H9 (cell line): ENCODE measurements around the gene CACHD1. TPM values are rescaled to one million over a fixed set of nuclear protein-coding genes. Genes with fewer than 3 reads are reported as not detected.

ENCODE experiments used
- DNase-seq: peaks from one replicate; pipeline ENCODE4 v3.0.0-alpha.2; 2017
- H2AFZ ChIP-seq: one replicate; pipeline ENCODE4 v1.6.1; 2013; ENCODE audit warnings: mild to moderate bottlenecking, low read length, control low read depth, moderate library complexity
- H2AK5ac ChIP-seq: 2 replicates; pipeline ENCODE4 v1.6.1; 2013; ENCODE audit warnings: low read length, control low read depth, mixed read lengths; ENCODE audit not compliant: insufficient read length
- H2BK120ac ChIP-seq: one replicate; pipeline ENCODE4 v1.6.1; 2013; ENCODE audit warnings: low read depth, mild to moderate bottlenecking, low read length, control low read depth, inconsistent platforms; ENCODE audit not compliant: poor library complexity, severe bottlenecking
- H2BK12ac ChIP-seq: 2 replicates; pipeline ENCODE4 v1.6.1; 2013; ENCODE audit warnings: low read length, control low read depth, mixed read lengths, low read depth; ENCODE audit not compliant: insufficient read length
- H2BK15ac ChIP-seq: 2 replicates; pipeline ENCODE4 v1.6.1; 2013; ENCODE audit warnings: low read depth, low read length, control low read depth
- H2BK20ac ChIP-seq: one replicate; pipeline ENCODE4 v1.6.1; 2013; ENCODE audit warnings: low read depth, mild to moderate bottlenecking, low read length, control low read depth, inconsistent platforms; ENCODE audit not compliant: poor library complexity, severe bottlenecking
- H2BK5ac ChIP-seq: 2 replicates; pipeline ENCODE4 v1.6.1; 2013; ENCODE audit warnings: low read length, control low read depth, mixed read lengths; ENCODE audit not compliant: insufficient read length
- H3K14ac ChIP-seq: 2 replicates; pipeline ENCODE4 v1.6.1; 2013; ENCODE audit warnings: low read length, control low read depth; ENCODE audit not compliant: insufficient read depth
- H3K18ac ChIP-seq: 2 replicates; pipeline ENCODE4 v1.6.1; 2013; ENCODE audit warnings: low read depth, mild to moderate bottlenecking, mixed read lengths, low read length, control low read depth; ENCODE audit not compliant: insufficient read length
- H3K23ac ChIP-seq: 2 replicates; pipeline ENCODE4 v1.6.1; 2013; ENCODE audit warnings: low read length, control low read depth, mixed read lengths, low read depth; ENCODE audit not compliant: insufficient read length
- H3K23me2 ChIP-seq: 2 replicates; pipeline ENCODE4 v1.6.1; 2013; ENCODE audit warnings: low read depth, mild to moderate bottlenecking, mixed read lengths, low read length, control low read depth; ENCODE audit not compliant: insufficient read length, poor library complexity, severe bottlenecking
- H3K27ac ChIP-seq: 2 replicates; pipeline ENCODE4 v1.5.1; 2013; ENCODE audit warnings: low read length, control low read depth, mixed read lengths, low read depth; ENCODE audit not compliant: insufficient read length
- H3K27me3 ChIP-seq: 2 replicates; pipeline ENCODE4 v1.6.1; 2013; ENCODE audit warnings: low read length, control low read depth, inconsistent platforms; ENCODE audit not compliant: insufficient read depth
- H3K4ac ChIP-seq: 2 replicates; pipeline ENCODE4 v1.6.1; 2013; ENCODE audit warnings: low read depth, mild to moderate bottlenecking, control low read depth, inconsistent platforms, low read length, moderate library complexity
- H3K4me1 ChIP-seq: 2 replicates; pipeline ENCODE4 v1.6.1; 2013; ENCODE audit warnings: low read length, control low read depth, inconsistent platforms; ENCODE audit not compliant: insufficient read depth
- H3K4me2 ChIP-seq: 2 replicates; pipeline ENCODE4 v1.6.1; 2013; ENCODE audit warnings: low read length, control low read depth, mixed read lengths; ENCODE audit not compliant: insufficient read length, insufficient read depth
- H3K56ac ChIP-seq: 2 replicates; pipeline ENCODE4 v1.6.1; 2013; ENCODE audit warnings: low read depth, mild to moderate bottlenecking, mixed read lengths, low read length, control low read depth; ENCODE audit not compliant: insufficient read length
- H3K79me1 ChIP-seq: 2 replicates; pipeline ENCODE4 v1.6.1; 2013; ENCODE audit warnings: low read depth, mild to moderate bottlenecking, moderate library complexity, low read length, control low read depth, inconsistent platforms; ENCODE audit not compliant: insufficient read depth, poor library complexity, severe bottlenecking
- H3K79me2 ChIP-seq: 2 replicates; pipeline ENCODE4 v1.6.1; 2013; ENCODE audit warnings: low read length, control low read depth, inconsistent platforms; ENCODE audit not compliant: insufficient read depth
- H3K9ac ChIP-seq: 2 replicates; pipeline ENCODE4 v1.6.1; 2013; ENCODE audit warnings: low read length, control low read depth, mixed read lengths; ENCODE audit not compliant: insufficient read length; ENCODE audit errors: extremely low read depth
- H3K9me3 ChIP-seq: one replicate; pipeline ENCODE4 v1.6.1; 2013; ENCODE audit warnings: low read depth, low read length, inconsistent platforms; ENCODE audit not compliant: control insufficient read depth
- H3T11ph ChIP-seq: one replicate; pipeline ENCODE4 v1.6.1; 2013; ENCODE audit warnings: mild to moderate bottlenecking, low read length, control low read depth, inconsistent platforms
- H4K20me1 ChIP-seq: one replicate; pipeline ENCODE4 v1.6.1; 2013; ENCODE audit not compliant: control insufficient read depth, insufficient read length, insufficient read depth
- H4K5ac ChIP-seq: 2 replicates; pipeline ENCODE4 v1.6.1; 2013; ENCODE audit warnings: low read depth, mild to moderate bottlenecking, mixed read lengths, low read length, control low read depth; ENCODE audit not compliant: insufficient read length
- H4K8ac ChIP-seq: replicated peaks from 2 replicates; pipeline ENCODE4 v1.6.1; 2013; ENCODE audit warnings: low read length, control low read depth, mixed read lengths, low read depth; ENCODE audit not compliant: insufficient read length
- H4K91ac ChIP-seq: 2 replicates; pipeline ENCODE4 v1.6.1; 2013; ENCODE audit warnings: low read depth, mild to moderate bottlenecking, moderate library complexity, mixed read lengths, low read length, control low read depth; ENCODE audit not compliant: insufficient read length
- H3K27ac Mint-ChIP-seq, 3 experiments: 2 replicates in 2 of 3; 3 replicates in 1 of 3; pipeline ENCODE4 v1.8.0; 2020 to 2021; ENCODE audit warnings: mixed read lengths in 3 of 3, mild to moderate bottlenecking in 1 of 3, moderate library complexity in 1 of 3
- H3K27me3 Mint-ChIP-seq: 2 replicates; pipeline ENCODE4 v1.8.0; 2021; ENCODE audit warnings: low read depth, mild to moderate bottlenecking, moderate library complexity, mixed read lengths
- H3K36me3 Mint-ChIP-seq, 3 experiments: 2 replicates in 2 of 3; 3 replicates in 1 of 3; pipeline ENCODE4 v1.8.0; 2020 to 2021; ENCODE audit warnings: low read depth in 3 of 3, mixed read lengths in 3 of 3; ENCODE audit not compliant: insufficient read depth in 1 of 3
- H3K4me1 Mint-ChIP-seq, 2 experiments: 2 replicates each; pipeline ENCODE4 v1.8.0; 2020; ENCODE audit warnings: mixed read lengths in 2 of 2
- H3K4me3 Mint-ChIP-seq, 2 experiments: 2 replicates in 1 of 2; 3 replicates in 1 of 2; pipeline ENCODE4 v1.8.0; 2020 to 2021; ENCODE audit warnings: mild to moderate bottlenecking in 2 of 2, mixed read lengths in 2 of 2, moderate library complexity in 1 of 2
- H3K9me3 Mint-ChIP-seq, 2 experiments: 2 replicates in 1 of 2; 3 replicates in 1 of 2; pipeline ENCODE4 v1.8.0; 2020; ENCODE audit warnings: mild to moderate bottlenecking in 2 of 2, mixed read lengths in 2 of 2, moderate library complexity in 1 of 2
- WGBS: extraction: QIAGEN DNeasy Blood & Tissue Kit; methylation state at CpG from one replicate; pipeline ENCODE4 v1.1.7; 2013; ENCODE audit warnings: missing lambda C conversion rate, low lambda C conversion rate, mixed read lengths; ENCODE audit not compliant: insufficient read length; ENCODE audit errors: extremely low coverage; 5-methylcytosine and 5-hydroxymethylcytosine counted together
- total RNA-seq: library from RNA; stranded (reverse); gene quantifications from 2 replicates; pipeline ENCODE4 v1.2.1, GENCODE V29; 2021
- TF ChIP-seq, protein P1 (sequence below): fragments of 200-600 bp; sonication (generic); conservative IDR thresholded peaks from 3 replicates; pipeline ENCODE4 v1.8.0; 2021; ENCODE audit warnings: antibody characterized with exemption, mild to moderate bottlenecking

Gene CACHD1
- total RNA-seq, 1 experiment from 2014 or later, result 94.2 TPM

DNA sequence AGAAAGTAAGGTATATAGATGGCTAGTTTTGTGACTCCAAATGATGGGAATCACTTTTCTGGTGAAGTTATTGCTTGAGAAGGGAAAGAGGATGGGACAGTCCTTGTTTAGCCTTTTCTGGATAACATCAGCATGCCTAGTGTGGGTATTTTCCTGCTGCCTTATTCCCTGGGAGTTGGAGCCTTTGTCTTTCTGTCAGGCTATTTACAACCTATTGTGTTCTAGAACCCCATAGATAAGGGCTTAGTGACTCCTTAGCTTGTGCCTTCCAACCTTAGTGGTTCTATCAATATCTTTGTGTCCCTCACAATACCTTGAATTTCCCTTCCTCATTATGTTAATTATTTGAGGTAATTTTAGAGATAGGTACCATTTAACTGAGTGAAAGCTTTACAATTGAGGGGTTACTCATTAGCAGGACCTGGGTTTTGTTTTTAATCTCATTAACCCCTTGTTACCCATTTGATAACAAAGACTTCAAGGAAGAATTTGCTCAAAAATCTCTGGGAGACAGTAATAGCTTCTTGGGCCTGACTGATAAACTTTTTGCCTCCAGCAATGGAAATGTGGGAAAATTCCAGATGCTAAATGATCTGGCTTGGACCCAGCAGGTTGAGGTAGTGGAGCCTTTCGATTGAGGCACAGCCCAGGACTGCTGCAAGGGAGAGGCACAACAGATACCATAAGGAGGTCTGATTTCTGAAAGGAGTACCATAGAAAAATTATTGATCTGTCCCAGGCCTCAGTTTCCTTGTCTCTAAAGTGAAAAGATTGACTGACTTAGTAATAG, 49.0 kb downstream of the CACHD1 start:
- no peak overlapping the region for H3K9ac ChIP-seq
- no peak overlapping the region for H2BK20ac ChIP-seq
- H3K27ac Mint-ChIP-seq, result peak overlapping the region in 1 of 3 experiments; percentile 75; a peak in 2 of 7 replicates
- H3K79me2 ChIP-seq, result peaks cover 15% of the 10 kb centered on the region; the same call in 1 of the 2 replicates
- TF ChIP-seq, protein P1, sequence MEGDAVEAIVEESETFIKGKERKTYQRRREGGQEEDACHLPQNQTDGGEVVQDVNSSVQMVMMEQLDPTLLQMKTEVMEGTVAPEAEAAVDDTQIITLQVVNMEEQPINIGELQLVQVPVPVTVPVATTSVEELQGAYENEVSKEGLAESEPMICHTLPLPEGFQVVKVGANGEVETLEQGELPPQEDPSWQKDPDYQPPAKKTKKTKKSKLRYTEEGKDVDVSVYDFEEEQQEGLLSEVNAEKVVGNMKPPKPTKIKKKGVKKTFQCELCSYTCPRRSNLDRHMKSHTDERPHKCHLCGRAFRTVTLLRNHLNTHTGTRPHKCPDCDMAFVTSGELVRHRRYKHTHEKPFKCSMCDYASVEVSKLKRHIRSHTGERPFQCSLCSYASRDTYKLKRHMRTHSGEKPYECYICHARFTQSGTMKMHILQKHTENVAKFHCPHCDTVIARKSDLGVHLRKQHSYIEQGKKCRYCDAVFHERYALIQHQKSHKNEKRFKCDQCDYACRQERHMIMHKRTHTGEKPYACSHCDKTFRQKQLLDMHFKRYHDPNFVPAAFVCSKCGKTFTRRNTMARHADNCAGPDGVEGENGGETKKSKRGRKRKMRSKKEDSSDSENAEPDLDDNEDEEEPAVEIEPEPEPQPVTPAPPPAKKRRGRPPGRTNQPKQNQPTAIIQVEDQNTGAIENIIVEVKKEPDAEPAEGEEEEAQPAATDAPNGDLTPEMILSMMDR, result no peak
- no CpG with 5 or more reads among the region's 1 CpG for WGBS
- no peak overlapping the region for H2BK5ac ChIP-seq
- H3K79me1 ChIP-seq, result peaks cover 11% of the 10 kb centered on the region
- H3T11ph ChIP-seq, result no peak overlapping the region
- no peak overlapping the region for H2BK15ac ChIP-seq
- no peaks in the 10 kb centered on the region for H3K27me3 ChIP-seq
- H3K4me1 Mint-ChIP-seq, result peaks cover 88 to 97% of the 10 kb centered on the region in 2 experiments
- H3K18ac ChIP-seq, result no peak overlapping the region
- H4K91ac ChIP-seq, result no peak overlapping the region
- no peak overlapping the region for H3K14ac ChIP-seq
- no peak overlapping the region for H3K23ac ChIP-seq
- peaks cover 29% of the 10 kb centered on the region for H3K4me1 ChIP-seq
- no peak overlapping the region for H2BK12ac ChIP-seq
- no peak overlapping the region for H4K8ac ChIP-seq
- DNase-seq, result no peak
- no peaks in the 10 kb centered on the region for H3K9me3 ChIP-seq
- H3K4me3 Mint-ChIP-seq, result no peak overlapping the region
- H2AK5ac ChIP-seq, result no peak overlapping the region
- H3K27ac ChIP-seq, result no peak overlapping the region
- no peaks in the 10 kb centered on the region for H3K23me2 ChIP-seq
- H2AFZ ChIP-seq, result no peak overlapping the region
- no peak overlapping the region for H3K56ac ChIP-seq
- H2BK120ac ChIP-seq, result no peak overlapping the region
- peaks cover 0 to 2% (median 2%) of the 10 kb centered on the region in 3 experiments; a peak in 4 of 7 replicates for H3K36me3 Mint-ChIP-seq
- H4K5ac ChIP-seq, result no peak overlapping the region
- no peaks in the 10 kb centered on the region; a peak in 1 of 5 replicates for H3K9me3 Mint-ChIP-seq
- peak overlapping the region; percentile 31 for H3K4me2 ChIP-seq
- H3K4ac ChIP-seq, result no peak overlapping the region
- H3K27me3 Mint-ChIP-seq, result no peaks in the 10 kb centered on the region
- no peaks in the 10 kb centered on the region for H4K20me1 ChIP-seq
